Prostate gland (tissue), 2 donors: ENCODE measurements around the gene DUSP18.

Experiments
- CTCF ChIP-seq, 4 experiments: fragments of 200-600 bp in 2 of 4; fragments of 450-650 bp in 2 of 4; sonication (generic) in 2 of 4; IDR thresholded peaks; 1 replicate in 3 of 4; 2 replicates in 1 of 4; pipeline ENCODE4 v1.5.1; 2016 to 2019; ENCODE audit warnings: antibody characterized with exemption in 4 of 4, mild to moderate bottlenecking in 2 of 4, moderate library complexity in 2 of 4
- POLR2AphosphoS5 ChIP-seq: sonication (generic); formaldehyde crosslinking; IDR thresholded peaks from one replicate; pipeline ENCODE4 v1.6.1; 2017; ENCODE audit warnings: antibody characterized with exemption

GRCh38 chr22:30685178-30685577 is 17.5 kb upstream of the DUSP18 start:
- TF ChIP-seq CTCF (IDR thresholded peaks at IDR 0.05) (no peak), POLR2AphosphoS5 (no peak)
